Uterus (tissue), 2 donors: ENCODE data around the gene PRAF2.

ENCODE experiments used
- CTCF ChIP-seq, 4 experiments: fragments of 200-600 bp in 2 of 4; fragments of 450-650 bp in 2 of 4; sonication (generic) in 2 of 4; IDR thresholded peaks; one replicate each; pipeline ENCODE4 v1.5.1; 2016 to 2019; ENCODE audit warnings: antibody characterized with exemption in 4 of 4, mild to moderate bottlenecking in 2 of 4, moderate library complexity in 1 of 4
- POLR2A ChIP-seq, 2 donors: fragments of 450-650 bp; IDR thresholded peaks; one replicate each; pipeline ENCODE4 v1.6.1; 2016; ENCODE audit warnings: antibody characterized with exemption in 2 of 2, mild to moderate bottlenecking in 1 of 2, moderate library complexity in 1 of 2

DNA sequence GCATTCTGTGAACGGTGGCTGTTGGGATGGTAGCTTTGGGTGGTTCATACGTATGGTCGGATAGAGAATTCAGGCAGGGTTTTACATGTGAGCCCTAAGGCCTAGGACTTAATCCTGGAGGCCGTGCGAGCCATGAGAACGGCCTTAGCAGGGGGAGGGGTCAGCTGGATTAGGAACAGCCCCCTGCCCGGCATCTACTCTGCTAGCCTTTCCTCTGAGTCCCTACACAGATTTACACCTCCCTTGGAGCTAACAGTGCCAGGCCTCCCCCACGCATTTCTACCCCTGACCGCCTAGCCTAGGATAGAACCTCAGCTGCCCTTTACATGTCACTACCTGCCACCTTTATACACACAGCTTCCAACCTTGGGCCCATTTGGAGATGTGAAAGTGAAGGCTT, 7.1 kb downstream of the PRAF2 start:
- TF ChIP-seq CTCF (IDR thresholded peaks at IDR 0.05) (no peak), POLR2A (IDR thresholded peaks at IDR 0.05) (no peak)
